Fibroblast of lung (primary cell): Measurements from ENCODE around the gene ATXN7L1.

ENCODE experiments used
- CTCF ChIP-seq, 2 donors: IDR thresholded peaks in 1 of 2; conservative IDR thresholded peaks in 1 of 2; 1 replicate in 1 of 2; 2 replicates in 1 of 2; pipeline ENCODE4 v1.5.1; 2011 to 2012; ENCODE audit warnings: low read length in 2 of 2, control low read depth in 1 of 2, inconsistent platforms in 1 of 2, low read depth in 1 of 2, mild to moderate bottlenecking in 1 of 2
- EZH2 ChIP-seq: IDR thresholded peaks from 2 replicates; pipeline ENCODE4 v1.5.1; 2012; ENCODE audit warnings: low read length, control low read depth, mild to moderate bottlenecking; ENCODE audit errors: missing control alignments

GRCh38 chr7:105643384-105643783 lies 233.0 kb downstream of the ATXN7L1 start:
- TF ChIP-seq CTCF (conservative IDR thresholded peaks at IDR 0.05 in 1 of 2, IDR thresholded peaks at IDR 0.05 in 1 of 2; ENCODE audit: low read depth in 1 of 2, low read length in 2 of 2) (peak in 1 of 2 donors; percentile 45), EZH2 (no peak)
